Measurements from ENCODE around the gene AKR1B1.
"Not testable (repeated sequence)": the region's sequence is repeated elsewhere in the genome, so short reads cannot be mapped to it uniquely, and the experiment has no call there.

Gene AKR1B1

GRCh38 chr7:134458806-134459698 lies at the start of gene AKR1B1:
TSS of gene AKR1B1 (minus strand) at chr7:134459100. CDS start at chr7:134459062, 38 bp downstream.
- peak; percentile 84 to 92 for DNase-seq

- no peak for DNase-seq
Observed at GRCh38 chr7:134505856-134506255, 47.0 kb upstream of the AKR1B1 start.

- DNase-seq = no peak
Observed at GRCh38 chr7:134504660-134505164, 45.8 kb upstream of the AKR1B1 start.

- peak; percentile 33 to 49 for DNase-seq
Observed at GRCh38 chr7:134502463-134503371, 43.8 kb upstream of the AKR1B1 start.

GRCh38 chr7:134500982-134501381 lies 42.1 kb upstream of the AKR1B1 start:
- no peak for DNase-seq

GRCh38 chr7:134500406-134500805 lies 41.5 kb upstream of the AKR1B1 start:
- no peak for DNase-seq

- no peak for DNase-seq
Observed at GRCh38 chr7:134495546-134495945, 36.6 kb upstream of the AKR1B1 start.

- DNase-seq = no peak
Observed at GRCh38 chr7:134493091-134493490, 34.2 kb upstream of the AKR1B1 start.

- not testable (repeated sequence) for DNase-seq
Observed at GRCh38 chr7:134487721-134488120, 28.8 kb upstream of the AKR1B1 start.

- no peak for DNase-seq
Observed at GRCh38 chr7:134485203-134485602, 26.3 kb upstream of the AKR1B1 start.

- DNase-seq = no peak
Observed at GRCh38 chr7:134483296-134483695, 24.4 kb upstream of the AKR1B1 start.

GRCh38 chr7:134482858-134483257 lies 24.0 kb upstream of the AKR1B1 start:
- DNase-seq = no peak

GRCh38 chr7:134481167-134481566 lies 22.3 kb upstream of the AKR1B1 start:
- DNase-seq = no peak

- DNase-seq = peak; percentile 63 to 71
Observed at GRCh38 chr7:134480730-134481129, 21.8 kb upstream of the AKR1B1 start.

GRCh38 chr7:134480202-134480601 lies 21.3 kb upstream of the AKR1B1 start:
- DNase-seq = no peak

GRCh38 chr7:134478707-134479106 lies 19.8 kb upstream of the AKR1B1 start:
- DNase-seq = no peak

GRCh38 chr7:134477954-134478353 lies 19.1 kb upstream of the AKR1B1 start:
- no peak for DNase-seq

- DNase-seq = no peak
Observed at GRCh38 chr7:134476044-134476443, 17.1 kb upstream of the AKR1B1 start.

GRCh38 chr7:134474828-134475227 lies 15.9 kb upstream of the AKR1B1 start:
- DNase-seq = no peak

GRCh38 chr7:134473861-134474291 lies 15.0 kb upstream of the AKR1B1 start:
- DNase-seq = no peak

- DNase-seq = no peak
Observed at GRCh38 chr7:134472572-134473244, 13.8 kb upstream of the AKR1B1 start.

GRCh38 chr7:134470864-134471263 lies 12.0 kb upstream of the AKR1B1 start:
- DNase-seq = no peak

- DNase-seq = no peak
Observed at GRCh38 chr7:134469622-134470021, 10.7 kb upstream of the AKR1B1 start.

All from Kasumi-1 (cell line).